GM23248 (cell line): Measurements from ENCODE around the gene EFCAB6.

Experiments used
- EZH2 ChIP-seq: fragments of 200-600 bp; sonication (generic); IDR thresholded peaks from 2 replicates; pipeline ENCODE4 v1.6.1; 2018; ENCODE audit warnings: antibody characterized with exemption, mild to moderate bottlenecking; ENCODE audit not compliant: insufficient read depth, poor library complexity, severe bottlenecking
- EZH2phosphoT487 ChIP-seq: fragments of 200-600 bp; sonication (generic); IDR thresholded peaks from 2 replicates; pipeline ENCODE4 v1.6.1; 2018; ENCODE audit warnings: antibody characterized with exemption, moderate library complexity, mild to moderate bottlenecking, low read depth; ENCODE audit not compliant: insufficient read depth

- TF ChIP-seq EZH2phosphoT487, result no peak
- no peak for TF ChIP-seq EZH2
These were observed 38.4 kb upstream of the EFCAB6 start for GRCh38 chr22:43850529-43850928.
